ENCODE measurements around the gene ADA.
"Not testable (repeated sequence)": the region's sequence is repeated elsewhere in the genome, so short reads cannot be mapped to it uniquely, and the experiment has no call there.

Gene ADA

GRCh38 chr20:44658810-44659209 is 7.3 kb upstream of the ADA start:
- no peak overlapping the region for H2AK5ac ChIP-seq (ENCODE audit: low read depth, low read length)
- no peak overlapping the region for H3K9ac ChIP-seq (ENCODE audit: low read depth, low read length, poor library complexity)
- no peak overlapping the region for H2AFZ ChIP-seq (ENCODE audit: low read length)
- H4K8ac ChIP-seq (ENCODE audit: low read depth, low read length): no peak overlapping the region
- DNase-seq (ENCODE audit: low spot score): no peak
- H3K4me2 ChIP-seq (ENCODE audit: insufficient read depth, low read length, poor library complexity, severe bottlenecking): no peak overlapping the region
- peaks cover 3 to 4% of the 10 kb centered on the region in 2 donors for H3K9me3 ChIP-seq (replicated peaks in 1 of 2; ENCODE audit: control insufficient read depth in 2 of 2, insufficient read depth in 1 of 2, low read depth in 1 of 2, low read length in 2 of 2)
- no peak overlapping the region for H4K91ac ChIP-seq (ENCODE audit: low read depth, low read length, poor library complexity)
- no peak overlapping the region for H3K4ac ChIP-seq (ENCODE audit: low read length)
- no peak overlapping the region for H2BK120ac ChIP-seq (ENCODE audit: low read depth, low read length)
- H3K27me3 ChIP-seq (ENCODE audit: control insufficient read depth in 3 of 3, insufficient read depth in 3 of 3, low read depth in 1 of 3, low read length in 3 of 3): peaks cover 0 to 6% (median 0%) of the 10 kb centered on the region in 3 experiments
- H3K27ac ChIP-seq (replicated peaks; ENCODE audit: low read length): no peak overlapping the region
- peaks cover 5 to 11% of the 10 kb centered on the region in 2 donors for H3K4me1 ChIP-seq (ENCODE audit: control insufficient read depth in 2 of 2, insufficient read depth in 1 of 2, low read depth in 1 of 2, low read length in 2 of 2)
- H2BK12ac ChIP-seq (ENCODE audit: low read length): no peak overlapping the region
- no peak overlapping the region for H3K18ac ChIP-seq (ENCODE audit: low read length)
- no peak overlapping the region for H3K4me3 ChIP-seq (ENCODE audit: low read length in 2 of 2)
- H3K23ac ChIP-seq (ENCODE audit: low read depth, low read length, poor library complexity): no peak overlapping the region
- no peak overlapping the region for H2BK15ac ChIP-seq (ENCODE audit: low read length)
- H3K79me1 ChIP-seq (ENCODE audit: low read depth, low read length): no peaks in the 10 kb centered on the region
- H2BK5ac ChIP-seq (ENCODE audit: low read length): no peak overlapping the region
- H3K14ac ChIP-seq (ENCODE audit: low read length): no peak overlapping the region
- H3K36me3 ChIP-seq (replicated peaks in 1 of 2; ENCODE audit: control insufficient read depth in 2 of 2, insufficient read depth in 2 of 2, low read length in 2 of 2): no peaks in the 10 kb centered on the region

DNA sequence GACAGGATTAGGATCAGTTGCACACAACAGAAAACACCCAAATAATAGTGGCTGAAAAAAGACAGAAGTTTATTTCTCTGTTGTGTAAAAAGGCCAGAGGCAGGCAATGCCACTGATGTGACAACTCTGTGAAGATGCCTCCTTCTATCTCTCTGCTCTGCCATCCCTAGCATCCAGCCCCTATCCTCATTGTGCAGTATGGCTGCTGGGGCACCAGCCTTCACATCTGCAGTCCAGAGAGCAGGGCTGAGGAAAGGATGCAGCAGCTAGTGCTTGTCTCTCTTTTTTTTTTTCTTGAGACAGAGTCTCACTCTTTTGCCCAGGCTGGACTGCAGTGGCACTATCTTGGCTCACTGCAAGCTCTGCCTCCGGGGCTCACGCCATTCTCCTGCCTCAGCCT is 6.4 kb upstream of the ADA start:
- H4K8ac ChIP-seq (ENCODE audit: low read depth, low read length): no peak overlapping the region

GRCh38 chr20:44656448-44656847 is 4.9 kb upstream of the ADA start:
- Histone ChIP-seq H2BK12ac (ENCODE audit: low read length) (no peak overlapping the region), H3K23ac (ENCODE audit: low read depth, low read length, poor library complexity) (no peak overlapping the region), H2BK120ac (ENCODE audit: low read depth, low read length) (no peak overlapping the region), H2AK5ac (ENCODE audit: low read depth, low read length) (no peak overlapping the region), H3K4me2 (ENCODE audit: insufficient read depth, low read length, poor library complexity, severe bottlenecking) (no peak overlapping the region), H2AFZ (ENCODE audit: low read length) (peak overlapping the region; percentile 10), H3K4me1 (ENCODE audit: control insufficient read depth in 2 of 2, insufficient read depth in 1 of 2, low read depth in 1 of 2, low read length in 2 of 2) (peaks cover 5 to 9% of the 10 kb centered on the region in 2 donors), H2BK15ac (ENCODE audit: low read length) (no peak overlapping the region), H4K91ac (ENCODE audit: low read depth, low read length, poor library complexity) (no peak overlapping the region), H3K4me3 (ENCODE audit: low read length in 2 of 2) (no peak overlapping the region), H3K27ac (replicated peaks; ENCODE audit: low read length) (no peak overlapping the region), H3K14ac (ENCODE audit: low read length) (no peak overlapping the region), H3K79me1 (ENCODE audit: low read depth, low read length) (no peaks in the 10 kb centered on the region), H3K9me3 (replicated peaks in 1 of 2; ENCODE audit: control insufficient read depth in 2 of 2, insufficient read depth in 1 of 2, low read depth in 1 of 2, low read length in 2 of 2) (peaks cover 3 to 4% of the 10 kb centered on the region in 2 donors), H2BK5ac (ENCODE audit: low read length) (no peak overlapping the region), H3K18ac (ENCODE audit: low read length) (no peak overlapping the region), H4K8ac (ENCODE audit: low read depth, low read length) (no peak overlapping the region), H3K36me3 (replicated peaks in 1 of 2; ENCODE audit: control insufficient read depth in 2 of 2, insufficient read depth in 2 of 2, low read length in 2 of 2) (no peaks in the 10 kb centered on the region), H3K4ac (ENCODE audit: low read length) (no peak overlapping the region), H3K27me3 (ENCODE audit: control insufficient read depth in 3 of 3, insufficient read depth in 3 of 3, low read depth in 1 of 3, low read length in 3 of 3) (peaks cover 0 to 3% (median 0%) of the 10 kb centered on the region in 3 experiments), H3K9ac (ENCODE audit: low read depth, low read length, poor library complexity) (no peak overlapping the region)
- WGBS, 2 donors (ENCODE audit: extremely low coverage in 2 of 2, insufficient read length in 2 of 2, insufficient replicate concordance in 1 of 2): no CpG with 5 or more reads among the region's 3 CpGs
- no peak for DNase-seq (ENCODE audit: low spot score)

More for the DNA sequence above, 6.4 kb upstream of the ADA start:
- no peak overlapping the region for H4K91ac ChIP-seq (ENCODE audit: low read depth, low read length, poor library complexity)
- H2BK5ac ChIP-seq (ENCODE audit: low read length): no peak overlapping the region
- no peak overlapping the region for H3K18ac ChIP-seq (ENCODE audit: low read length)
- no peak overlapping the region for H3K23ac ChIP-seq (ENCODE audit: low read depth, low read length, poor library complexity)
- no peak overlapping the region for H2BK15ac ChIP-seq (ENCODE audit: low read length)
- peaks cover 3 to 4% of the 10 kb centered on the region in 2 donors for H3K9me3 ChIP-seq (replicated peaks in 1 of 2; ENCODE audit: control insufficient read depth in 2 of 2, insufficient read depth in 1 of 2, low read depth in 1 of 2, low read length in 2 of 2)
- H3K9ac ChIP-seq (ENCODE audit: low read depth, low read length, poor library complexity): no peak overlapping the region
- H3K4me3 ChIP-seq (ENCODE audit: low read length in 2 of 2): no peak overlapping the region
- no peak overlapping the region for H2BK12ac ChIP-seq (ENCODE audit: low read length)
- no peak for DNase-seq (ENCODE audit: low spot score)
- no peak overlapping the region for H2AFZ ChIP-seq (ENCODE audit: low read length)
- no peaks in the 10 kb centered on the region for H3K36me3 ChIP-seq (replicated peaks in 1 of 2; ENCODE audit: control insufficient read depth in 2 of 2, insufficient read depth in 2 of 2, low read length in 2 of 2)
- H3K4me2 ChIP-seq (ENCODE audit: insufficient read depth, low read length, poor library complexity, severe bottlenecking): no peak overlapping the region
- H3K27me3 ChIP-seq (ENCODE audit: control insufficient read depth in 3 of 3, insufficient read depth in 3 of 3, low read depth in 1 of 3, low read length in 3 of 3): peaks cover 0 to 6% (median 0%) of the 10 kb centered on the region in 3 experiments
- no peak overlapping the region for H2AK5ac ChIP-seq (ENCODE audit: low read depth, low read length)
- no CpG with 5 or more reads among the region's 2 CpGs for WGBS, 2 donors (ENCODE audit: extremely low coverage in 2 of 2, insufficient read length in 2 of 2, insufficient replicate concordance in 1 of 2)
- no peak overlapping the region for H3K14ac ChIP-seq (ENCODE audit: low read length)
- H3K4me1 ChIP-seq (ENCODE audit: control insufficient read depth in 2 of 2, insufficient read depth in 1 of 2, low read depth in 1 of 2, low read length in 2 of 2): peaks cover 5 to 12% of the 10 kb centered on the region in 2 donors
- no peak overlapping the region for H3K4ac ChIP-seq (ENCODE audit: low read length)
- H3K27ac ChIP-seq (replicated peaks; ENCODE audit: low read length): no peak overlapping the region
- H2BK120ac ChIP-seq (ENCODE audit: low read depth, low read length): no peak overlapping the region
- no peaks in the 10 kb centered on the region for H3K79me1 ChIP-seq (ENCODE audit: low read depth, low read length)

- not testable (repeated sequence) for H3K27me3 ChIP-seq (ENCODE audit: control insufficient read depth in 3 of 3, insufficient read depth in 3 of 3, low read depth in 1 of 3, low read length in 3 of 3); H3K27ac ChIP-seq (replicated peaks; ENCODE audit: low read length); DNase-seq (ENCODE audit: low spot score); H2AFZ ChIP-seq (ENCODE audit: low read length); H2BK15ac ChIP-seq (ENCODE audit: low read length); H2AK5ac ChIP-seq (ENCODE audit: low read depth, low read length); H3K4me3 ChIP-seq (ENCODE audit: low read length in 2 of 2); H3K79me1 ChIP-seq (ENCODE audit: low read depth, low read length); H3K4me2 ChIP-seq (ENCODE audit: insufficient read depth, low read length, poor library complexity, severe bottlenecking); H2BK5ac ChIP-seq (ENCODE audit: low read length); H3K23ac ChIP-seq (ENCODE audit: low read depth, low read length, poor library complexity); H3K4ac ChIP-seq (ENCODE audit: low read length); H3K18ac ChIP-seq (ENCODE audit: low read length); H2BK12ac ChIP-seq (ENCODE audit: low read length); H4K91ac ChIP-seq (ENCODE audit: low read depth, low read length, poor library complexity); H3K9ac ChIP-seq (ENCODE audit: low read depth, low read length, poor library complexity); H3K14ac ChIP-seq (ENCODE audit: low read length); H4K8ac ChIP-seq (ENCODE audit: low read depth, low read length); H3K9me3 ChIP-seq (replicated peaks in 1 of 2; ENCODE audit: control insufficient read depth in 2 of 2, insufficient read depth in 1 of 2, low read depth in 1 of 2, low read length in 2 of 2); H2BK120ac ChIP-seq (ENCODE audit: low read depth, low read length); H3K36me3 ChIP-seq (replicated peaks in 1 of 2; ENCODE audit: control insufficient read depth in 2 of 2, insufficient read depth in 2 of 2, low read length in 2 of 2)
- peaks cover 17 to 18% of the 10 kb centered on the region in 2 donors for H3K4me1 ChIP-seq (ENCODE audit: control insufficient read depth in 2 of 2, insufficient read depth in 1 of 2, low read depth in 1 of 2, low read length in 2 of 2)
- no CpG with 5 or more reads among the region's 5 CpGs for WGBS, 2 donors (ENCODE audit: extremely low coverage in 2 of 2, insufficient read length in 2 of 2, insufficient replicate concordance in 1 of 2)
These were observed 2.7 kb upstream of the ADA start for GRCh38 chr20:44654210-44654609.

All from neuronal stem cell (in vitro differentiated cells).